Peyer's patch (tissue), 4 donors: ENCODE measurements around the gene MAML1. TPM values are rescaled to one million over a fixed set of nuclear protein-coding genes. Genes with fewer than 3 reads are reported as not detected.
A peak's percentile ranks its signal among the peaks of the same experiment; 100 is the strongest.

Source experiments
- DNase-seq, 3 donors: peaks; one replicate each; pipeline ENCODE4 v3.0.0-alpha.2; 2017 to 2019
- H3K27ac ChIP-seq, 4 donors: fragments of 200-600 bp; sonication (generic); one replicate each; pipeline ENCODE4 v1.5.1; 2016 to 2019
- H3K27me3 ChIP-seq, 2 donors: fragments of 200-600 bp; sonication (generic); one replicate each; pipeline ENCODE4 v1.5.1; 2019
- H3K36me3 ChIP-seq, 3 donors: fragments of 200-600 bp; sonication (generic); one replicate each; pipeline ENCODE4 v1.5.1; 2016 to 2019
- H3K4me1 ChIP-seq, 4 donors: fragments of 200-600 bp; sonication (generic); one replicate each; pipeline ENCODE4 v1.5.1; 2016 to 2019
- H3K4me3 ChIP-seq, 4 donors: fragments of 200-600 bp; sonication (generic); 1 replicate in 3 of 4; 2 replicates in 1 of 4; pipeline ENCODE4 v1.5.1; 2016 to 2019; ENCODE audit warnings: mild to moderate bottlenecking in 1 of 4
- H3K9me3 ChIP-seq, 4 donors: fragments of 200-600 bp; sonication (generic); one replicate each; pipeline ENCODE4 v1.5.1; 2016 to 2019; ENCODE audit warnings: mild to moderate bottlenecking in 1 of 4
- CTCF ChIP-seq, 6 experiments: fragments of 450-650 bp in 4 of 6; fragments of 200-600 bp in 2 of 6; sonication (generic) in 1 of 6; IDR thresholded peaks; one replicate each; pipeline ENCODE4 v1.5.1; 2017 to 2019; ENCODE audit warnings: antibody characterized with exemption in 6 of 6, mild to moderate bottlenecking in 3 of 6, moderate library complexity in 1 of 6
- POLR2A ChIP-seq, 2 donors: fragments of 450-650 bp; IDR thresholded peaks; one replicate each; pipeline ENCODE4 v1.5.1; 2017; ENCODE audit warnings: antibody characterized with exemption in 2 of 2, mild to moderate bottlenecking in 2 of 2, moderate library complexity in 2 of 2
- total RNA-seq, 4 donors: library from RNA; depleted of rRNA; stranded (reverse); fragments of >200 nt; gene quantifications; one replicate each; pipeline ENCODE4 v1.1.0, GENCODE V29; 2016

Gene MAML1
- total RNA-seq, 4 donors from 2014 or later, result 29.6 to 43.1 (median 37.3) TPM

DNA sequence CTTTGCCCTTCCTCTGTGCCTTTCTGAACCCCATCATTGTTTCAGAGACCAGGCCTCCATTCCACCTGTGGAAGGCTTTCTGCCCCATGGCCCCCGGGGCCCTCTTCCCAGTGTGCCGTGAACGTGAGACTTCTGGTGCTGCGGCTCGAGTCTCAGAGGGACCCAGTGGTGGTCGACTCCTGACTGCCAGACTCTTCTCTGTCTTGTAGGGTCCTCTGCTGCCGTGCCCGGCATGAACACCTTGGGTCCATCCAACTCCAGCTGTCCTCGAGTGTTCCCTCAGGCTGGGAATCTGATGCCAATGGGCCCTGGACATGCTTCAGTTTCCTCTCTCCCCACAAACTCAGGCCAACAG is 41.0 kb downstream of the MAML1 start:
- Histone ChIP-seq H3K27ac (no peak overlapping the region), H3K4me1 (no peaks in the 10 kb centered on the region), H3K27me3 (no peaks in the 10 kb centered on the region), H3K36me3 (peaks cover 0 to 100% (median 5%) of the 10 kb centered on the region in 3 donors), H3K9me3 (no peaks in the 10 kb centered on the region), H3K4me3 (no peak overlapping the region)
- TF ChIP-seq POLR2A (IDR thresholded peaks at IDR 0.05) (no peak), CTCF (IDR thresholded peaks at IDR 0.05) (no peak)
- DNase-seq, result no peak

DNA sequence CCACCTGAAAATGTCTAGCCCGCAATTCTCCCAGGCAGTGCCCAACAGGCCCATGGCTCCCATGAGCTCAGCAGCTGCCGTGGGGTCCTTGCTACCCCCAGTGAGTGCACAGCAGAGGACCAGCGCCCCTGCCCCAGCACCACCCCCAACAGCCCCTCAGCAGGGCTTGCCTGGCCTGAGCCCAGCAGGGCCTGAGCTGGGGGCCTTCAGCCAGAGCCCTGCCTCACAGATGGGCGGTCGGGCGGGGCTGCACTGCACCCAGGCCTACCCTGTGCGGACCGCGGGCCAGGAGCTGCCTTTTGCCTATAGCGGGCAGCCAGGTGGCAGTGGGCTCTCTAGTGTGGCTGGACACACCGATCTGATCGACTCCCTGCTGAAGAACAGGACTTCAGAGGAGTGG is 41.8 kb downstream of the MAML1 start:
- no peaks in the 10 kb centered on the region for H3K27me3 ChIP-seq
- DNase-seq, result no peak
- TF ChIP-seq CTCF (IDR thresholded peaks at IDR 0.05), result no peak
- TF ChIP-seq POLR2A (IDR thresholded peaks at IDR 0.05), result no peak
- H3K27ac ChIP-seq, result no peak overlapping the region
- H3K9me3 ChIP-seq, result no peaks in the 10 kb centered on the region
- H3K36me3 ChIP-seq, result peaks cover 0 to 94% (median 5%) of the 10 kb centered on the region in 3 donors
- H3K4me1 ChIP-seq, result no peaks in the 10 kb centered on the region
- H3K4me3 ChIP-seq, result no peak overlapping the region

- Histone ChIP-seq H3K27ac (no peak overlapping the region), H3K4me1 (no peaks in the 10 kb centered on the region), H3K36me3 (peaks cover 0 to 73% (median 0%) of the 10 kb centered on the region in 3 donors), H3K27me3 (no peaks in the 10 kb centered on the region), H3K9me3 (no peaks in the 10 kb centered on the region), H3K4me3 (no peak overlapping the region)
- DNase-seq, result no peak
- TF ChIP-seq POLR2A (IDR thresholded peaks at IDR 0.05) (no peak), CTCF (IDR thresholded peaks at IDR 0.05) (no peak)
These were observed 43.9 kb downstream of the MAML1 start for GRCh38 chr5:179776411-179776938.

GRCh38 chr5:179777456-179777855 is 44.8 kb downstream of the MAML1 start:
- DNase-seq, result no peak
- no peaks in the 10 kb centered on the region for H3K27me3 ChIP-seq
- TF ChIP-seq POLR2A (IDR thresholded peaks at IDR 0.05) (no peak), CTCF (IDR thresholded peaks at IDR 0.05) (no peak)
- H3K9me3 ChIP-seq, result no peaks in the 10 kb centered on the region
- H3K4me3 ChIP-seq, result no peak overlapping the region
- no peak overlapping the region for H3K27ac ChIP-seq
- peaks cover 0 to 64% (median 0%) of the 10 kb centered on the region in 3 donors for H3K36me3 ChIP-seq
- H3K4me1 ChIP-seq, result no peaks in the 10 kb centered on the region

DNA sequence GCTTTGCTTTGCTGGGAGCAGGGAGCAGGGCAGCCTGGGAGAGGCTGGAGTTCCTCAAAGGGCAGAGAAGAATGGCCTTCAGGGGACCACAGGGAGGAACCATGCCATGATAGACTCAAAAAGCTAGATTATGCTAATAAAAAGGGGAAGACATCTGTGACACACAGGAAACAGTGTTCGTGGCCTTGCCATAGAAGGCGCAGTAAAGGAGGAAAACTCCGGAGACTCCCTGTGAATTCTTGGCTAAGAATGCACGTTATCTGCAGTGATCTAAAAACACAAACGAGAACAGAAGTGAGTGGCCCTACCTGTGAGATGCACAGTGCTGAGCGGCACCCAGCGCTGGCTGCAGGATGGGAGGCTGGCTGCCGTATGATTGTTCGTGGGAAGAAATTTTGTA is 45.3 kb downstream of the MAML1 start:
- Histone ChIP-seq H3K9me3 (no peaks in the 10 kb centered on the region), H3K27ac (peak overlapping the region in 1 of 4 donors; percentile 11), H3K4me3 (no peak overlapping the region), H3K4me1 (no peaks in the 10 kb centered on the region), H3K27me3 (no peaks in the 10 kb centered on the region), H3K36me3 (peaks cover 0 to 59% (median 0%) of the 10 kb centered on the region in 3 donors)
- TF ChIP-seq CTCF (IDR thresholded peaks at IDR 0.05) (no peak), POLR2A (IDR thresholded peaks at IDR 0.05) (no peak)
- no peak for DNase-seq

- Histone ChIP-seq H3K36me3 (peaks cover 0 to 52% (median 0%) of the 10 kb centered on the region in 3 donors), H3K27me3 (no peaks in the 10 kb centered on the region)
- TF ChIP-seq CTCF (IDR thresholded peaks at IDR 0.05) (no peak), POLR2A (IDR thresholded peaks at IDR 0.05) (no peak)
These were observed 46.0 kb downstream of the MAML1 start for GRCh38 chr5:179778591-179778990.

More at GRCh38 chr5:179778591-179778990, 46.0 kb downstream of the MAML1 start:
- Histone ChIP-seq H3K4me3 (no peak overlapping the region), H3K4me1 (no peaks in the 10 kb centered on the region), H3K9me3 (no peaks in the 10 kb centered on the region), H3K27ac (no peak overlapping the region)
- DNase-seq, result no peak
